Measurements from ENCODE around the gene FLRT1. TPM values are rescaled to one million over a fixed set of nuclear protein-coding genes. Genes with fewer than 3 reads are reported as not detected.
"Not testable (repeated sequence)": the region's sequence is repeated elsewhere in the genome, so short reads cannot be mapped to it uniquely, and the experiment has no call there.

Gene FLRT1
- polyA plus RNA-seq, 3 donors, result 2.2 to 3.3 (median 3.2) TPM

DNA sequence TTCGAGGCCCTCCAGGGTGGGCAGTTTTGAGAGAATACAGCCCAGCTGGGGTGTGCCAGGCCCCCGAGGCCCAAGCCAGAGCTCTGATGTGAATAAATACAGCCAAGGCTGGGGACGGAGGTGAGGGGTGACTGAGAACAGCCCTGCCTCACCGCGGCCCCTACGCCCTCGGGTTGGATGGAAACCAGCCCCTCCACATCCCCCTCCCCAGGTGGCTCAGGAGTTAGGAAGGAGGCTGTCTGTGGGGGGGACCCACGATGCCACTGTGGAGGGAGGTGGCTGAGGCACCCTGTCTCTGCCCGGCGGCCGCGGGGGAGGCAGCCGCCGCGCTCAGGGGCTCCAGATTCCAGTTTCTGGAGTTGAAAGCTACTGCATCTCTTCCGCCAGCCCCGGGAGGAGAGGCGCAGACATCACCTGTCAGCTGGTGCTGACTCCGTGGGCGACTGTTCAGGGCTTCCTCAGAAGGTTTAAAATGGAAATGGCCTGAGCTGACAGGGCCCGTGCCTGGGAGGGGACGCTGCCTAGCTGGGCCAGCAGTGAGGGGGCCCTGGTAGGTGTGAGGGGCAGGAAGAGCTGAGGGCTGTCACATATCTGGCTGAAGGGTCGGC is 1.4 kb downstream of the FLRT1 start:
- DNase-seq (ENCODE audit: extremely low read depth in 1 of 11, low read depth in 9 of 11, low spot score in 4 of 11), result no peak

DNA sequence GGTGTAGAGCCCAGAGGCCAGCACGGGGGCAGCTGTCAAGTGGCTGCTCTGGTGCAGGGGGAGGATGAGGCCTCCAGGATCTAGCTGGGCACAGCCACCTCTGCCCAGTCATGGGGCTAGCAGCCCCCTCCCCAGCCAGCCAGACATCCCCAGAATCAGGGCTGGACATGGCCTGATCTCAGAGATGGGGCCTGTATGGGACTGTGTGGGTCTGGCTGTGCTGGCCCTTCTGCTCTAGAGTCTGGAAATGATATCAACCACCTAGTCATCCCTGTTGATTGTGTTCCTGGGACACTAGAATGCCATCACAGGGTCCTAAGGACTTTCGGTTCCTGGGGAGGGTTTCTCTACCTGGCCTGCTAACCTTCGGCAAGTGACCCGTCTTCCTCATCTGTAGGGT is 2.8 kb downstream of the FLRT1 start:
- DNase-seq (ENCODE audit: extremely low read depth in 1 of 11, low read depth in 9 of 11, low spot score in 4 of 11), result no peak

DNA sequence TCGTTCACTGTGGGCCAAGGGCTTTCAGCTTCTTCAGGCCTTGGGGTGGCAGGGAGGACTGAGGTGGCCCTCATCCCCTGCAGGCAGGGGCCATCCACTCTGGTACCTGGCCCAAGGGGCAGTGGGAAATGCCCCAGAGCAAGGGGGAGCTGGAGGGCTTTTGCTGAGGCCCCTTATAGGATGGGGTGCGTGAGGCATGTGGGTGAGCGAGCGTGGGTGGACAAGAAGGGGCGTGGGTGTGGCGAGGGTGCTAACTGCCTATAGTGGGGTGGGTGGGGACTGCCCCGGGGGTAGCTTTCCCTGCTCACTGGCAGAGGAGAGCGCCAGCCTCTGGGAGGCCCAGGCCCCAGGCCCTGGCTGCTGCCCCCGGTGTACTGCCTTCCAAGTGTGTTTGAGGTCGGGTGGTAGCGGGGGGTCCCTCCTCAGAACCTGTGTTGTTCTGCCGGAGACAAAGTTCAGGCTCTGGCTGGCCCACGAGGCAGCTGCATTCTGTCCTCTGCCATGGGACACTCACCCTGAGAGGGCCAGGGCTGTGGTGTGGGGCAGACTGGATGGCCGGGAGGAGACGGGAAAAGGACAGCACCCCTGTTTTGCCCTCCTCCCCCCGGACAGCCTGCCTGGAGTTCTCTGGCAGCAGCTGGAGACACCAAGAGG is 3.4 kb downstream of the FLRT1 start:
- DNase-seq (ENCODE audit: extremely low read depth in 1 of 11, low read depth in 9 of 11, low spot score in 4 of 11), result no peak

DNA sequence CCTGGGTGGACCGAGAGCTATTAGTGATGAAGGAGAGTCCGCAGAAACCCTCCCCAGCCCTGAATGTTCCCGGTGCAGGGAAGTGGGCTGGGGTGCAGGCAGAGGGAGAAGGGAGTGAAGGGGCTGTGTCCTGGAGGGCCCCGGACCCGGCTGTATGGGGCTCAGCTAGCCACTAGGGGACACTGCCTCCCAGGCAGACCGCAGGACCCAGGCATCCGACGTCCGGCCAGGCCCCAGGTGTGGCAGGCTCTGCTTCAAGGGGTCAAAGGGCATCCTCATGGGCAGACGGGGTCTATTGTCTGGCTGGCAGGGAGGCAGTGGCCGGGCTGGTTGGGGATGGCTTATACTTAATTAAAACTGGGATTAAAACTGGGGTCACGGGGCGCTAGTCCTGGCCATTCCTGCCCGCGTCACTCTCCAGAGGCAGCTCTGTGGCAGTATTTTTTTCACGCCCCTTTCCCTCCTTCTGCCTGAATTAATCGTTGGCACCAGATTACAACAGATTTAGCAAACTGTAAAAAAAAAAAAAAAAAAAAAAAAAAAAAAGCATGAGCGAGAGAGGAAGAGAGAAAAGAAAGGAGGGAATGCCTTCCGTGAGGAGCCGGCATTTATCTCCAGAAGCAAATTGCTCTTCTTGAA is 5.1 kb downstream of the FLRT1 start:
- DNase-seq (ENCODE audit: extremely low read depth in 1 of 11, low read depth in 9 of 11, low spot score in 4 of 11), result no peak

DNA sequence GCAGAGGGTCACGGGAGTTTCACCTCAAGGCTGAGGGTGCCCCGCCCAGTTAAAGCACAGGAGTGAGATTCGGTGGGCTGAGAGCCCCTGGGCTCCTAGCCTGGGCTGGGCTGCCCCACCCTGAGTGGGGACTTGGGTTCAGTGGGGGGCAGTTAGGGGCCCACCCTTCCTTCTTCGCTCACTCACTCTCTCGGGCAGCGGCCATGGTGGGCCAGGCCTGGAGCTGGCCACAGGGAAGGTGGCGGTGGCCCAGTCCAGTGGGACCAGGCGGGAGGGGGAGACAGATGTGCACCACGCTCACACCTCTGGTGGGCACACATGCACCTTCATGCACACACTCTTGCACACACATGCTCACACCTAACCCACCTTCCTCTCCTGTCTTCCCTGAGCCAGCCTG is 6.1 kb downstream of the FLRT1 start:
- no peak for DNase-seq (ENCODE audit: extremely low read depth in 1 of 11, low read depth in 9 of 11, low spot score in 4 of 11)

DNA sequence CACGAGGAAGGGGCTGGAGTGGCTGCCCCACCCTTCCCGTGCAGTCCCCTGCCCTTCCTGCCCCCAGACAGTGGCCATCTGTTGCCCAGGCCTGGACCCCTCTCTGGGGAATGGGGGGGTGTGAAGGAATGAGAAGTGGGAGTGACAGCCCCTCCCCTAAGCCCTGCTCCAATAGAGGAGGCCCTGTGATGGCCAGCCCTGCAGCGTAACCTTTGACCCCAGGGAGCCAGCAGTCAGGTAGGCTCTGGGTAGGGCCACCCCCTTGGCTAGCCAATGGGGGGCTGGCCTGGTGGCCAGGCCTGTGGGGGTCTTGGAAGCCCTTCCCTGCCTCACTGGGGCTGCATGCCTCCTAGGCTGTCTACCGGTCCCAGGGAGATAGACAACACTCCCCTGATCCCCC is 6.6 kb downstream of the FLRT1 start:
- DNase-seq (ENCODE audit: extremely low read depth in 1 of 11, low read depth in 9 of 11, low spot score in 4 of 11), result no peak

DNA sequence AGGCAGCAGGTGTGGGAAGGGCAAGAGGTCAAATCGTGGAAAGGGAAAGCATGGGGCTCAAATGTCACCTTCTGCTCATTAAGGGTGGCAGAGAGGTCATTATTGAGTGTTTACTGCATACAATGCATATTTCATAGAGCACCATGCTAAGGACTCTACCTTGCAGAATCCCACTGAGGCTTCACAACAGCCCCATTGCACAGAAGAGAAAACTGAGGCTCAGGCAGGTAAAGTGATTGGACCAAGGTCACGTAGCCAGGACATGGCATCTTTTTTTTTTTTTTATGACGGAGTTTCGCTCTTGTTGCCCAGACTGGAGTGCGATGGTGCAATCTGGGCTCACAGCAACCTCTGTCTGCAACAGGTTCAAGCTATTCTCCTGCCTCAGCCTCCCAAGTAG is 7.8 kb downstream of the FLRT1 start:
- no peak for DNase-seq (ENCODE audit: extremely low read depth in 1 of 11, low read depth in 9 of 11, low spot score in 4 of 11)

DNA sequence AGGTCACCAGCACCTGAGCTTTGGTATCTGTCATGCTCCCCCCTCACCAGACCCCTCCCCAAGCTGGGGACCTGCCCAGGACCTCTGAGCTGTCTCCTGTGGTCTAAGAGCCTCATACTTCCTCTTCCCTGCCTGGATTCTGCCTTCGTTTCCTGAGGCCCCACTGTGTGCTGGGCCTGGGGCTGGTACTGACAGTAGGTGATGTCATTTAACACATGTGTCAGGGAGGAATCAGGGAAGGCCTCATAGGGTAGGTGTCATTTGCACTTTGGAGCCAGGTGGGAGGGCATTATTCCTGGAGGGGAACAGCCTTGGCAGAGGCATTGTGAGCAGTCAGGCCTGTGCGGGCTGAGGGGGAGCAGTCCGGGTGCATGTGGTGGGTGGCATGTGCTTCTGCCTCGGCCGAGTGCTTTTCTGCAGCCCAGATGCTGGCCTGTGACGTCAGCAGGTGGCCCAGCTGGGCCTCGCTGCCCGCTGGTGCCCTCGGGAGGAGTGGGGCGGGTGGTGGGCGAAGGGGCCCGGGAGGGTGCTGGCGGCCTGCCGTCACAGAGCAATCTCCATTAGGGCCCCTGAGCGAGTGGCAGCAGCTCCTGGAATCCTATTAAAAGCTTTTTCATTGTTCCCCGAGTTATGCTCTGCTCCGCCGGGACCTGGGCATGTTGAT is 9.1 kb downstream of the FLRT1 start:
- peak in 5 of 11 donors; percentile 58 to 71 (median 66) for DNase-seq (ENCODE audit: extremely low read depth in 1 of 11, low read depth in 9 of 11, low spot score in 4 of 11)

DNA sequence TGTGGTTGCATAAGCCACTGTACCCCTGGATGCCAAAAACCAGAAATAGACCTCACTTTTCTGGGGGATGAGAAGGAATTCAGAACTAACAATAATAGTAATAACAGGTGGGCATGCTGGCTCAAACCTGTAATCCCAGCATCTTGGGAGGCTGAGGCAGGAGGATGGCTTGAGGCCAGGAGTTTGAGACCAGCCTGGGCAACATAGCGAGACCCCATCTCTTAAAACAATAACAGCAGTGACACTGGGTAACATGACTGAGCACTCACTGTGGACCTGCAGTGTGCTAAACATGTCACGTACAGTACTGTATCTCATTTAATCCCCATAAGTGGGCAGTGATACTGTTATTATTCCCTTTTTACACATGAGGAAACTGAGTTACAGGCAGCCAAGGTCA is 10.0 kb downstream of the FLRT1 start:
- no peak for DNase-seq (ENCODE audit: extremely low read depth in 1 of 11, low read depth in 9 of 11, low spot score in 4 of 11)

DNA sequence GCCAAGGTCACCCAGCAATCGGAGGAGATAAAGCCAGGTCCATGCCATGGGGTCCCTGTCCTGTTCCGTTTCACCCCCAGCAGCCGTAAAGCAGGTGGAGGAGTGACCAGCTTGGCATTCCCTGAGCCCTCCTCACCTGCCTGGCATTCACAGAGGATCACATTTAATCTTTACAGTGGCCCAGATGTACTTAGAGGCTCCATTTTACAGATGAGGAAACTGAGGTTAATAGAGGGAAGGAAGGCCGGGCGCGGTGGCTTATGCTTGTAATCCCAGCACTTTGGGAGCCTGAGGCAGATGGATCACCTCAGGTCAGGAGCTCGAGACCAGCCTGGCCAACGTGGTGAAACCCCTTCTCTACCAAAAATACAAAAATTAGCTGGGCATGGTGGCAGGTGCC is 11.6 kb downstream of the FLRT1 start:
- not testable (repeated sequence) for DNase-seq (ENCODE audit: extremely low read depth in 1 of 11, low read depth in 9 of 11, low spot score in 4 of 11)

DNA sequence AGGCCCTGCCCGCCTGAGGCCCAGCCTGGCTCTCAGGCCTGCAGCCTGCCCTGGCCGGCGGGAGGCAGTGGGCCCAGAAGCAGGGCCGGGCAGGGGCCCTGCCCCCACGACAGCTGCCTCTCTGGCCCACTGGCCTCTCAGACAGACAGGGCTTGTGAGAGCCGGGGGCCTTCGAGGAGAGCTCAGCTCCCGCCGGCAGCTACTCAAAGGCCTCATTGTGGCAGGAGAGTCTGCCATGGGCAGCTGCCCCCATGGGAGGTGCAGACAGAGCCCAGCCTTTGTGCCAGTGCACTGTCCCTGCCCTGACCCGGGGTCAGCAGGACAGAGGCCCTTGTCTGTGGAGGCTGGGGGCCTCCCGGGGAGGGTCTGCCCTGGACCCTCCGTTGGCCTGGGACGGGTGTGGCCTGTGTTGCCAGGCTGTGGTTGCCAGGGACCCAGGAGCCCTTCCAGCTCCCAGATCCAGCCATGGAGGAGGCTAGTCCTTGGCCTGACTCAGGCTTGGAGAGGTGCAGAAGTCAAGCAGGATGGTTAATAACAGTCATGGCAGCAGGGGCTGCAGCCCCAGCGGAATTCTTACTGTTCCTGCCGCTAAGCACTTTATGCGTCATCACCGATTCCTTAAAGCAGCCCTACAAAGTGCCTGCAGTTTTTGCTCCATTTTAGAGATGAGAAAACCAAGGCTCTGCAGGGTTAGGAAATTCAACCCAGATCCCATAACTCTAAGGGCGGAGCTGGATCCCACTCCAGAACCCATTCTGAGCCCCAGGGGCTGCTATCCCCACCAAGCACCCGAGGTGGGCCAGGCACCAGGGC is 12.5 kb downstream of the FLRT1 start:
- no peak for DNase-seq (ENCODE audit: extremely low read depth in 1 of 11, low read depth in 9 of 11, low spot score in 4 of 11)

DNA sequence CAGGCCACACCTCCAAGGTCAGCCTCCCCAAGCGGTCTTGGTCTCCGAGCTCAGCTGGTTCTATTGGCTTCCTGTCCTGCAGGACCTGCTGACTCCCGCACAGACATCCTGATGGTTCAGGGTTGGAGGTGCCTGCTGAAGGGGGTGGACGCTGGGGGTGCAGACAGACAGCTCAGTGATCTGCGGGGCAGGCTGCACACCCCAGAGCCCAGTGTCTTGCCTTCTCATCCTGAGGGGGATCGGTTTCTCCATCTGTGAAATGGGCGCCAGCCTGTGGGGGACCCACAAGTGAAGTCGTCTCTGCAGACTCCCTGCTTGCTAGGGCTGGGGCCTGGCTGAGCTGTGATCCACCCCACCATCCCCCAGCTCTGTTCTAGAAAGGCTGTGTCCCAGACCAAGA is 13.8 kb downstream of the FLRT1 start:
- DNase-seq (ENCODE audit: extremely low read depth in 1 of 11, low read depth in 9 of 11, low spot score in 4 of 11), result no peak

DNA sequence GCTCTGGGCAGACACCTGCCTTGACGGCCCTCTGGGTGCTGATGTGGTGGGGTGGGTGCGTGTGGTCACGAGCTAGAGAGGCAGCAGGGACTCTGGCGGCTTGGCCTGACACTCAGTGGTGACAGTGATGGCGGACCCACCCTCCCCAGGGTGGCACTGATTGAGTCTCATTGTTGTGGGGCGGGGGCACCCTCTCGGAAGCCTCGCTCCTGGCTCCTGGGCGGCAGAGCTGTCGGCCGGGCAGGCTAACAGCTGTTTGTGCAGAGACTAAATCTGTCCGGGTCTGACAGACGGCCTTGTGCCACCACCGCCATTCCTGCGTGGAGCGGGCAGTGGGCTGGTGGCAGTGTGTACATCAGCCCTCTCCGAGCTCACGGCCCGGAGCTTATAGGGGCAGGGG is 15.6 kb downstream of the FLRT1 start:
- no peak for DNase-seq (ENCODE audit: extremely low read depth in 1 of 11, low read depth in 9 of 11, low spot score in 4 of 11)

DNA sequence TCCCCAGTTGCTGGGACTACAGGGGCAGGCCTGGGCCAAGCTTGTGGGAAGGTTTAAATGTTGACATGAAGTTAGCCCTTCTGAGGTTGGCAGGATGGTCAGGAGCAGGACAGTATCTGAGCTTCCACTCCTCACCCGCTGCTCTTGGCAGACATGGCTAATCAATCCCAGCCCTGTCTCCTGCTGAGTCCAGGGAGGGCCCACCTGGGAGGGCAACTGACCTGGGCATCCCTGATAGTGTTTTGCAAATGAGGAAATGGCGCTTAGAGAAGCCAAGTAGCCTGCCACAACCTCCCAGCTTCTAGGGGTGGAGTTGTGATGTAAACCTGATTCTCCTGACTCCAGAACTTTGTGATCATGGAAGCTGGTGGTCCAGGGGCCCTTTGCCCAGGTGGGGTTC is 16.7 kb downstream of the FLRT1 start:
- DNase-seq (ENCODE audit: extremely low read depth in 1 of 11, low read depth in 9 of 11, low spot score in 4 of 11), result no peak

DNA sequence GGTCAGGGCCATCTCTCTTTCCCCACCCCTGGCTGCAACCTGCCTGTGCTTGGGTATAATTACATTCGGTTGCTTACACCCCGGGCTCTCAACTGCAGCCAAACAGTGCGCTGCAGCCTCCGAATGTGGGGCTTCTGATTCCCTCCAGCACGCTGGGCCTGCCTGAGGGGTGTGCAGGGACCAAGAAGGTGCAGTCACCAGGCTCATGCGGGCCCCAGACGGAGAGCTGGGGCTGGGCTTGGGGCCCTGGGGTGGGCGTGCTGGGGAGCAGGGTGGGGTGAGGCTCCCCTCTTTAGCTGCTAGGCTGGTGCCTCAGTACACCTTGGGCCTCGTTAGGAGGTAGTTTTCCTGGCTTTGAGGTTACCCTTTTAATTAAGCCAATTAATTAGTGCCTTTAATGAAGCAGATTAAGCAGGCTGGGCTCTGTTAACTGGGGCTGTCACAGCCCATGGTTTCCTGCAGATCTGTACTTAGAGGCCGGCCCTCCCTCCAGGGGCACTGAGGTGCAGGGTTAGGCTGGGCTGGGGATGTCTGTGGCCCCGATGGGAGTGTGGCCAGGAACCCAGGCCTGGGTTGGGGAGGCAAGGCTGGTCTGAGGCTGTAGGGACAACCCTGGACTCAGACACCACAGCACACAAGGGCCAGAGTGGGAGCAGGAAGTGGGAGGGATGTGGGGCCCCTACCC is 17.3 kb downstream of the FLRT1 start:
- no peak for DNase-seq (ENCODE audit: extremely low read depth in 1 of 11, low read depth in 9 of 11, low spot score in 4 of 11)

DNA sequence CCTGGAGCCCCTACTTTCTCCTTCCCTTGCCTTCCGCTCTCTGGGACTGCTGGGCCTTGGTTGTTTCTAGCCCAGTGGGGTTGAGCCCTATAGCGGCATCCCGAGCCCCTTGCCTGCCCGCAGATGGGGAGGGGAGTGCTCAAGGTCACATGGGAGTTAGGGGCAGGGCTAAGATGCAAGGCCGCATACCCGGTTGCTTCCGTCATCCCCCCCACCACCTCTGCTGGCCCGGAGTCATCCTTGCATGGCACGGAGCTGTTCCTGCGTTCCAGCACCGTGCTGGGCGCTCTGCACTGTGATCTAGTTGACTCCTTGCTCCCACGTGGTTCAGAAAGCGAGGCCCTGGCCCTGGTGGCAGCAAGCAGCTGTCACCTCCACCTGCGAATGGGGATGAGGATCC is 18.0 kb downstream of the FLRT1 start:
- DNase-seq (ENCODE audit: extremely low read depth in 1 of 11, low read depth in 9 of 11, low spot score in 4 of 11), result no peak

DNA sequence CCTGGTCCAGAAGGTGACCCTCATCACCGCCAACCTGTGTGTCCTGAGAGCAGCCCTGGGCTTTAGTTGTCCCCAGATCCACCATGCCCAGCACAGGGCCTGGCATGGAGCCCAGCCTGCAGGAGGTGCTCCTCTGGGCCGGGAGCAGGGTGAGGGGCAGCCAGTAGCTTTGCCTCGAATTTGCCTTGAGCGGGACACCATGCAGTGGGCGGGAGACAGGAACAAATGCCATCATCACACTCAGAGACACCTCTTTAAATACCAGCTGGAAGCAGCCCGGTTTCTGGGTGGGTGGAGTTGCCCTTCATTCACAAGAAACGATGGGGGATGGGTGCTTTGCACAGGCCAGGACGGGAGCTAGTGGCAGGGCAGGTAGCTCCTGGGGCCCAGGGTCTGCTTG is 19.3 kb downstream of the FLRT1 start:
- DNase-seq (ENCODE audit: extremely low read depth in 1 of 11, low read depth in 9 of 11, low spot score in 4 of 11), result no peak

DNA sequence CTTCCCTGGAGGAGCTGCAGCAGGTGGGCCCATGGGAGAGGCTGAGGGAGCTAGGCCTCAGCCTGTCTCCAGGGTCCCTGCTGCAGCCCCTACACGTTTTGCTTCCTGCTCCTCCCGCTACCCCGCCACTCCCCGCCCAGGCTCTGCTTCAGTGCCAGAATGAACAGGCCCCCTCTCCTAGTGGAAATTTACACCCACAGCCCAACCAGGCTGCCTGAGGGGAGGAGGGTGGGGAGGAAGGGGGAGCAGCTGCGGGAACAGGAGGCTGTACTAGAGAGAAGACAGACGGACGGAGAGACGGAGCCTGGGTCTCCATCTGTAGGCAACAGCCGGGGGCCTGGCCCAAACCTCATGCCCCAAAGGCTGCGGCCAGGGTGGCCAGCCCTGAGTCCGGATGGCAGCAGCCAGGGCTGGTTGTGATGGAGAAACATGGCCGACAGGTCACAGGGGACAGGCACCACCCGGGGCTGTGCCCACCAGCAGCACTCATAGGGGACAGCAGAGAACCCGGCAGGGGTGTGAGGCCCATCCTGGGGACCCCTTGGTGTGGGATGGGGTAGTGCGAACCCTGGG is 20.6 kb downstream of the FLRT1 start:
- no peak for DNase-seq (ENCODE audit: extremely low read depth in 1 of 11, low read depth in 9 of 11, low spot score in 4 of 11)

DNA sequence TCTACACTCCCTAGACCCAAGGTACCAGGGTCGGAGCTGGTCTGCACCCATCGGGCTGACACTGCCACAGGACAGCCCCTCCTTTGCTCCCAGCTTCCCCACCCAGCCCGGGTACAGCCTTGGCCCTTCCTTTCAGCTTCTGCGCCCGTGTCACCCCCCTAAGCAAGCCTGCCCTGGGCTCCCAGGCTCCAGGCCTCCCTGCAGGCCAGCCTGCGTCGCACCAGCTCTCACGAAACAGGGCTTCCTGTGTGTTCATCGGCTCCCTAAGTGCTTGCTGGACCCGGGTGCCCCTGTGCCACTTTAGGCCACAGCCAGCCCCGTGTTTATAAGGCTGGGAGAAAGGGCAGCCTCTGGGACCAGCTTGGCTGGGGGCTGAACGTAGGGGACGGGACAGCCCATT is 21.1 kb downstream of the FLRT1 start:
- DNase-seq (ENCODE audit: extremely low read depth in 1 of 11, low read depth in 9 of 11, low spot score in 4 of 11), result no peak

Measured in renal cortex interstitium (tissue), 11 donors.